M059J (cell line): ENCODE results near the gene LRBA. TPM values are rescaled to one million over a fixed set of nuclear protein-coding genes. Genes with fewer than 3 reads are reported as not detected.
"Not testable (repeated sequence)": the region's sequence is repeated elsewhere in the genome, so short reads cannot be mapped to it uniquely, and the experiment has no call there.

Experiments
- DNase-seq: peaks from one replicate; pipeline ENCODE4 v3.0.0-alpha.2; 2012; ENCODE audit warnings: low read depth
- total RNA-seq: library from RNA; depleted of rRNA; stranded (reverse); fragments of >200 nt; shearing (Covaris generic); gene quantifications from 2 replicates; pipeline ENCODE4 v1.2.3, GENCODE V29; 2014

The LRBA gene
- total RNA-seq, 1 experiment from 2014 or later, result 28.9 TPM

GRCh38 chr4:150569384-150569987, 445.6 kb downstream of the LRBA start:
- DNase-seq, result peak; percentile 77

- no peak for DNase-seq
Observed at GRCh38 chr4:150567070-150567469, 448.0 kb downstream of the LRBA start.

- DNase-seq, result not testable (repeated sequence)
Observed at GRCh38 chr4:150564967-150565366, 450.1 kb downstream of the LRBA start.

- no peak for DNase-seq
Observed at GRCh38 chr4:150562751-150563150, 452.3 kb downstream of the LRBA start.

- DNase-seq, result no peak
Observed at GRCh38 chr4:150562250-150562649, 452.8 kb downstream of the LRBA start.

- DNase-seq, result no peak
Observed at GRCh38 chr4:150561143-150561737, 453.8 kb downstream of the LRBA start.

GRCh38 chr4:150557811-150558210, 457.3 kb downstream of the LRBA start:
- DNase-seq, result not testable (repeated sequence)

- no peak for DNase-seq
Observed at GRCh38 chr4:150547154-150547838, 467.8 kb downstream of the LRBA start.

- no peak for DNase-seq
Observed at GRCh38 chr4:150546286-150546685, 468.8 kb downstream of the LRBA start.

GRCh38 chr4:150543042-150543441, 472.0 kb downstream of the LRBA start:
- no peak for DNase-seq

GRCh38 chr4:150541681-150542080, 473.4 kb downstream of the LRBA start:
- no peak for DNase-seq

GRCh38 chr4:150540959-150541360, 474.1 kb downstream of the LRBA start:
- no peak for DNase-seq

GRCh38 chr4:150540536-150540935, 474.5 kb downstream of the LRBA start:
- no peak for DNase-seq

- not testable (repeated sequence) for DNase-seq
Observed at GRCh38 chr4:150537911-150538310, 477.2 kb downstream of the LRBA start.

- DNase-seq, result no peak
Observed at GRCh38 chr4:150534818-150535217, 480.3 kb downstream of the LRBA start.

GRCh38 chr4:150533673-150534072, 481.4 kb downstream of the LRBA start:
- no peak for DNase-seq

- no peak for DNase-seq
Observed at GRCh38 chr4:150525321-150525868, 489.7 kb downstream of the LRBA start.

GRCh38 chr4:150518559-150518958, 496.5 kb downstream of the LRBA start:
- peak; percentile 71 for DNase-seq

GRCh38 chr4:150515135-150515534, 499.9 kb downstream of the LRBA start:
- DNase-seq, result no peak

- no peak for DNase-seq
Observed at GRCh38 chr4:150514709-150515108, 500.4 kb downstream of the LRBA start.

- DNase-seq, result peak; percentile 40
Observed at GRCh38 chr4:150510176-150510865, 504.8 kb downstream of the LRBA start.

- not testable (repeated sequence) for DNase-seq
Observed at GRCh38 chr4:150507656-150508055, 507.4 kb downstream of the LRBA start.
